Small intestine (tissue), 7 donors: Measurements from ENCODE around the gene RNF157. TPM values are rescaled to one million over a fixed set of nuclear protein-coding genes. Genes with fewer than 3 reads are reported as not detected.
A peak's percentile ranks its signal among the peaks of the same experiment; 100 is the strongest.
"Not testable (repeated sequence)": the region's sequence is repeated elsewhere in the genome, so short reads cannot be mapped to it uniquely, and the experiment has no call there.

Experiments
- DNase-seq, 2 donors: peaks; one replicate each; pipeline versions ENCODE4 v3.0.0 to v3.0.0-alpha.2; 2013
- FAIRE-seq: peaks from 2 replicates; lab custom pipeline; 2012; peaks lifted over from hg19 to GRCh38; lab: Jason Lieb, UNC
- H3K27ac ChIP-seq, 3 donors: one replicate each; pipeline ENCODE4 v1.5.1; 2013; ENCODE audit warnings: low read length in 2 of 3, mild to moderate bottlenecking in 2 of 3, control low read depth in 1 of 3, inconsistent platforms in 1 of 3, low read depth in 1 of 3, moderate library complexity in 1 of 3
- H3K27me3 ChIP-seq, 3 donors: one replicate each; pipeline ENCODE4 v1.6.1; 2013; ENCODE audit warnings: low read length in 3 of 3, inconsistent platforms in 1 of 3; ENCODE audit not compliant: control insufficient read depth in 3 of 3, insufficient read depth in 3 of 3
- H3K36me3 ChIP-seq, 3 donors: one replicate each; pipeline ENCODE4 v1.6.1; 2013; ENCODE audit warnings: low read length in 3 of 3, inconsistent platforms in 1 of 3, low read depth in 1 of 3, mild to moderate bottlenecking in 1 of 3, moderate library complexity in 1 of 3; ENCODE audit not compliant: control insufficient read depth in 3 of 3, insufficient read depth in 2 of 3
- H3K4me1 ChIP-seq, 3 donors: one replicate each; pipeline ENCODE4 v1.6.1; 2013; ENCODE audit warnings: low read length in 2 of 3, inconsistent platforms in 1 of 3, low read depth in 1 of 3, mild to moderate bottlenecking in 1 of 3, moderate library complexity in 1 of 3; ENCODE audit not compliant: control insufficient read depth in 3 of 3, insufficient read depth in 2 of 3
- H3K4me3 ChIP-seq, 3 donors: one replicate each; pipeline ENCODE4 v1.5.1; 2013; ENCODE audit warnings: low read length in 3 of 3, control low read depth in 1 of 3, inconsistent platforms in 1 of 3, low read depth in 1 of 3, mild to moderate bottlenecking in 1 of 3, moderate library complexity in 1 of 3
- H3K9me3 ChIP-seq, 2 donors: one replicate each; pipeline ENCODE4 v1.6.1; 2013; ENCODE audit warnings: low read depth in 1 of 2, low read length in 1 of 2; ENCODE audit not compliant: control insufficient read depth in 2 of 2, insufficient read depth in 1 of 2
- WGBS, 3 donors: extraction: QIAGEN DNeasy Blood & Tissue Kit; methylation state at CpG; one replicate each; pipeline ENCODE4 v1.1.7; 2013; 5-methylcytosine and 5-hydroxymethylcytosine counted together
- polyA plus RNA-seq, 4 donors: library from polyadenylated mRNA; stranded (reverse) in 3 of 4; unstranded in 1 of 4; fragments of 200-250 nt in 3 of 4; fragments of 120-200 nt in 1 of 4; gene quantifications; one replicate each; pipeline versions ENCODE4 v1.2.1 to v1.2.3, GENCODE V29; 2013
- donor health status: healthy with polysubstance abuse.
- donor health status: control.
- donor health status: control.
- donor health status: Bipolar disorder and iron deficiency.
- donor health status: healthy.

Gene RNF157
- polyA plus RNA-seq, 4 donors, result 13.9 to 30.6 (median 21.6) TPM

- WGBS, 3 donors, result 14 to 46% (median 33%) methylated on average over 9 of the region's 9 CpGs
- FAIRE-seq (no peak), DNase-seq (peak; percentile 97)
- Histone ChIP-seq H3K4me1 (peaks cover 8 to 76% (median 9%) of the 10 kb centered on the region in 3 donors), H3K9me3 (no peaks in the 10 kb centered on the region), H3K27me3 (no peaks in the 10 kb centered on the region), H3K4me3 (peak overlapping the region in 2 of 3 donors; percentile 36 to 40), H3K27ac (peak overlapping the region; percentile 74 to 97 (median 95)), H3K36me3 (peaks cover 0 to 15% (median 0%) of the 10 kb centered on the region in 3 donors)
These were observed 22.5 kb upstream of the RNF157 start for GRCh38 chr17:76262732-76263344.

DNA sequence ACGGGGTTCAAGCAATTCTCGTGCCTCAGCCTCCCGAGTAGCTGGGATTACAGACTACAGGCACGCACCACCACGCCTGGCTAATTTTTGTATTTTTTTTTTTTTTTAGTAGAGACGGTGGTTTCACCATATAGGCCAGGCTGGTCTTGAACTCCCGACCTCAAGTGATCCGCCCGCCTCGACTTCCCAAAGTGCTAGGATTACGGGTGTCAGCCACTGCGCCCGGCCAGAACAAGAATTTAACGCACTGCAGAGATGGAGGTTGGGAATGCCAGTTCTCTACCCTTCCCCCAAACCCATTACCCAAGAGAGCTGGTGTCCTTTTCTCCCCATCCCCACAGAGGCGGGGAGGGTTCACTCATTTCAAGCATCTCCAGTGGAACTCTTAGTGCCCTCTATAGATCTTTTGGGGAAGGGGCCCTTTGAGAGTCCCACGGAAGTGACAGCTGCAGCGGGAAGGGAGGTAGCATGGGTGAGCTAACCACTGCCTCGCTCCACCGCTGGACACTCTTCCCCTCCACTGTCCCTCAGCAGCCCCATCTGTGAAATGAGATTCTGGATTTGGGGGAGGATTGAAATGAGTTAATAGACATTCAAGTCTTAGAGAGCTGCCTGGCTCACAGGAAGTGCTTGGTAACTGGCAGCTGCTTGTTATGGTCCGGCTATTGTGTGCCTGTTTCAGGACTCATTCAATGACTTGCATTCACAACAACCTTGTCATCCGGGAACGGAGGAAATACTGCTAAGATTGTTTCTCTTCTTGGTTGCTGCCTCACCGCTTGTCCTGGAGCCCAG is 21.3 kb upstream of the RNF157 start:
- FAIRE-seq (no peak), DNase-seq (peak in 1 of 2 donors; percentile 50)
- 78 to 82% (median 80%) methylated on average over 23 of the region's 23 CpGs for WGBS, 3 donors
- Histone ChIP-seq H3K36me3 (peaks cover 0 to 5% (median 0%) of the 10 kb centered on the region in 3 donors), H3K9me3 (peaks cover 0 to 2% of the 10 kb centered on the region in 2 donors), H3K4me3 (peak overlapping the region in 2 of 3 donors; percentile 36 to 40), H3K27me3 (no peaks in the 10 kb centered on the region), H3K4me1 (peaks cover 8 to 64% (median 9%) of the 10 kb centered on the region in 3 donors), H3K27ac (peak overlapping the region; percentile 74 to 97 (median 95))

GRCh38 chr17:76260669-76261068 is 20.4 kb upstream of the RNF157 start:
- peaks cover 0 to 6% of the 10 kb centered on the region in 2 donors for H3K9me3 ChIP-seq
- peak overlapping the region; percentile 89 to 97 (median 89) for H3K27ac ChIP-seq
- DNase-seq, result no peak
- H3K36me3 ChIP-seq, result no peaks in the 10 kb centered on the region
- no peak overlapping the region for H3K4me3 ChIP-seq
- WGBS, 3 donors, result 68 to 74% (median 72%) methylated on average over 5 of the region's 5 CpGs
- no peaks in the 10 kb centered on the region for H3K27me3 ChIP-seq
- FAIRE-seq, result no peak
- peaks cover 8 to 64% (median 9%) of the 10 kb centered on the region in 3 donors for H3K4me1 ChIP-seq

DNA sequence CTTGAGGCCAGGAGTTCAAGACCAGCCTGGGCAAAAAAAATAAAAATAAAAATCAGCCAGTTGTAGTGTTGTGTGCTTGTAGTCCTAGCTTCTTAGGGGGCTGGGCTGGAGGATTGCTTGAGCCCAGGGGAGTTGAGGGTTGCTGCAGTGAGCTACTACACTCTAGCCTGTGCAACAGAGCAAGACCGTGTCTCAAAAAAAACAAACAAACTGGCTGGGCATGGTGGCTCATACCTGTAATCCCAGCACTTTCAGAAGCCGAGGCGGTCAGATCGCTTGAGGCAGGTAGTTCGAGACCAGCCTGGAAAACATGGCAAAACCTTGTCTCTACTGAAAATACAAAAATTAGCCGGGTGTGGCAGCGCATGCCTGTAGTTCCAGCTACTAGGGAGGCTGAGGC is 19.9 kb upstream of the RNF157 start:
- DNase-seq (no peak), FAIRE-seq (no peak)
- WGBS, 3 donors, result 85 to 90% (median 87%) methylated on average over 7 of the region's 7 CpGs
- peak overlapping the region; percentile 89 to 97 (median 89) for H3K27ac ChIP-seq
- H3K9me3 ChIP-seq, result peaks cover 0 to 6% of the 10 kb centered on the region in 2 donors
- H3K4me3 ChIP-seq, result no peak overlapping the region
- H3K4me1 ChIP-seq, result peaks cover 8 to 64% (median 9%) of the 10 kb centered on the region in 3 donors
- H3K27me3 ChIP-seq, result no peaks in the 10 kb centered on the region
- H3K36me3 ChIP-seq, result no peaks in the 10 kb centered on the region

DNA sequence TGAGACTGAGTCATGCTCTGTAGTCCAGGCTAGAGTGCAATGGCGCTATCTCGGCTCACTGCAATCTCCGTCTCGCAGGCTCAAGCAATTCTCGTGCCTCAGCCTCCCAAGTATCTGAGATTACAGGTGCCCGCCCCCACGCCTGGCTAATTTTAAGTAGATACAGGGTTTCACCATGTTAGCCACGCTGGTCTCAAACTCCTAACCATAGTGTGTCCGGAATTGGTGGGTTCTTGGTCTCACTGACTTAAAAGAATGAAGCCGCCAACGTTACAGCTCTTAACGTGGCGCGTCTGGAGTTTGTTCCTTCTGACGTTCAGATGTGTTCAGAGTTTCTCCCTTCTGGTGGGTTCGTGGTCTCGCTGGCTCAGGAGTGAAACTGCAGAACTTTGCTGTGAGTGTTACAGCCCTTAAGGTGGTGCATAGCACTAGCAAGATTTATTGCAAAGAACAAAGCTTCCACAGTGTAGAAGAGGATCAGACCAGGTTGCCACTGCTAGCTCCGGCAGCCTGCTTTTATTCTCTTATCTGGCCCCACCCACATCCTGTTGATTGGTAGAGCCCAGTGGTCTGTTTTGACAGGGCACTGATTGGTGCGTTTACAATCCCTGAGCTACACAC is 16.2 kb upstream of the RNF157 start:
- not testable (repeated sequence) for H3K9me3 ChIP-seq, H3K27me3 ChIP-seq, H3K36me3 ChIP-seq, H3K4me3 ChIP-seq, FAIRE-seq
- WGBS, 3 donors, result 56 to 72% (median 67%) methylated on average over 19 of the region's 19 CpGs
- Histone ChIP-seq H3K27ac (peak overlapping the region in 2 of 3 donors; percentile 30 to 45), H3K4me1 (peaks cover 6 to 43% (median 11%) of the 10 kb centered on the region in 3 donors)
- peak in 1 of 2 donors; percentile 53 for DNase-seq

GRCh38 chr17:76255801-76256429 is 15.6 kb upstream of the RNF157 start:
- WGBS, 3 donors, result 73 to 84% (median 83%) methylated on average over 6 of the region's 6 CpGs
- DNase-seq, result no peak
- Histone ChIP-seq H3K4me3 (no peak overlapping the region), H3K9me3 (peaks cover 0 to 6% of the 10 kb centered on the region in 2 donors), H3K27ac (no peak overlapping the region), H3K4me1 (peaks cover 6 to 38% (median 10%) of the 10 kb centered on the region in 3 donors), H3K27me3 (no peaks in the 10 kb centered on the region), H3K36me3 (no peaks in the 10 kb centered on the region)
- FAIRE-seq, result no peak

- no peaks in the 10 kb centered on the region for H3K27me3 ChIP-seq
- H3K27ac ChIP-seq, result no peak overlapping the region
- FAIRE-seq (no peak), DNase-seq (no peak)
- H3K9me3 ChIP-seq, result peaks cover 0 to 6% of the 10 kb centered on the region in 2 donors
- no peaks in the 10 kb centered on the region for H3K36me3 ChIP-seq
- WGBS, 3 donors, result 94 to 97% (median 96%) methylated on average over 5 of the region's 5 CpGs
- H3K4me3 ChIP-seq, result no peak overlapping the region
- H3K4me1 ChIP-seq, result peaks cover 3 to 25% (median 4%) of the 10 kb centered on the region in 3 donors
These were observed 14.0 kb upstream of the RNF157 start for GRCh38 chr17:76254275-76254674.

DNA sequence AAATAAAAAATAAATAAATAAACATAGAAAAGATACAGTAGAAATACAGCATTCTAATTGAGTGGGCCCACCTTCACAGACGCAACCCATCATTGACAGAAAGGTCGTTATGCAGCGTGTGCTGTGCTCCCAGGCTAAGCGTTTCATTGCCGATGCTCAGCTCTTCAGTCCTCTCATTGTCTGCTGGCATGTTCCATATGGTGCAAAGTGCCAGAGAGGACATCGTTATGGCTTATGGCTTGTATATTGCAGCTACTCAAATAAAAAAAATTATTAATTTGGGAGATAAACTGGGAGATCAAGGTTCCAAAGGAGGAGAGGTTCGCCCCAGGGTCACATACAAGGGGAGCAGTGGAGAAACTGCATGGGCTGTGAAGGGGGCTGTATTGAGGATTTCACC is 13.5 kb upstream of the RNF157 start:
- Histone ChIP-seq H3K27ac (no peak overlapping the region), H3K27me3 (no peaks in the 10 kb centered on the region), H3K4me1 (peaks cover 3 to 27% (median 4%) of the 10 kb centered on the region in 3 donors), H3K4me3 (no peak overlapping the region), H3K36me3 (no peaks in the 10 kb centered on the region), H3K9me3 (peaks cover 0 to 6% of the 10 kb centered on the region in 2 donors)
- DNase-seq, result no peak
- 88 to 93% (median 91%) methylated on average over 7 of the region's 7 CpGs for WGBS, 3 donors
- no peak for FAIRE-seq
